HG03457 (cell line): ENCODE data around the gene RFT1.

Experiments used
- ATAC-seq: cut with Tn5 transposase; IDR thresholded peaks from one replicate; pipeline ENCODE4 v1.9.1; 2021; ENCODE audit warnings: moderate number of reproducible peaks; ENCODE audit not compliant: unreplicated experiment

The RFT1 gene

GRCh38 chr3:53038679-53039375 lies 91.4 kb downstream of the RFT1 start:
- no peak for ATAC-seq
